GM12891 (cell line): ENCODE measurements around the gene PPM1H.

Experiments
- PAX5 ChIP-seq: IDR thresholded peaks from 2 replicates; pipeline ENCODE4 v1.6.1; 2011; ENCODE audit warnings: low read length, moderate library complexity, mild to moderate bottlenecking; ENCODE audit not compliant: insufficient read depth, severe bottlenecking
- POLR2A ChIP-seq: IDR thresholded peaks from 2 replicates; pipeline ENCODE4 v1.6.1; 2011; ENCODE audit warnings: low read depth, low read length, control low read depth
- POLR2AphosphoS5 ChIP-seq: IDR thresholded peaks from 2 replicates; pipeline ENCODE4 v1.6.1; 2011; ENCODE audit warnings: low read depth, low read length, control low read depth

DNA sequence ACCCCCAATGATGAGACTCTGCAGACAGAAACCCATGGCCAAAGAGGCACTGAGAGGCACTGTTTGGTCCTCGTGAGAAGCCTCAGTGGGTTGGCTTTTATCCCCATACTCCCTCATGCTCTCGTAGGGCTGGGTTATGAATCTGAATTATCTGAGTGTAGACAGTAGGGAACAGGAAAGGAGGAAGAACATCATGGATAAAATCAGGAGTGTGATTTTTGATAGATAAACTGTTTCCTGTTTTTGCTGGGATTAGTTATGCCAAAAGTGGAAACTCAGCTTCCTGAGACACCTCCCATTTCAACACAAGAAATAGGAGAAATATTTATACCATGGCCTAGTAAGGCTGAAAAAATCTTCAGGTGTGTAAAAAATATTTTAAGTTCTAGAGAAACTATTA lies 177.9 kb downstream of the PPM1H start:
- TF ChIP-seq POLR2A (no peak), POLR2AphosphoS5 (no peak), PAX5 (no peak)
